Measurements from ENCODE around the gene SERPINB2.

Gene SERPINB2

DNA sequence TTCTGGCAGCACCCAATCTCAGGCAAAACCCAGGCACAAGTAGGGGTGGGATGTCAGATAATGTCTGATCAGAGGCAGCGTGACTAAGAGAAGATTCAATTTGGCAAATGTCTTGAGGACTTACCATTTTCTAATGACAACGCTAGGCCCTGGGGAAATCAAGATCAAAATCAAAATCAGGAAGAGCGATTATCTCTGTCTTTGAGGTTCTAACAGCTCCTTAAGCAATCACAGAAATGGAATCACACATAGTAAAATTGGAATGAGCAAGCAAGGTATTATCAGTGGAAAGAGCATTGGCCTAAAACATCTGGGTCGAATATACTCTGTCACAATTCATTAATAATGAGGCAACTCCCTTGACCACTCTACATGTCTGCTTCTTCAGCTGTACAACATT is 8.6 kb upstream of the SERPINB2 start:
- no peak overlapping the region for H4K12ac ChIP-seq (ENCODE audit: low read depth, low read length)
- no peaks in the 10 kb centered on the region for H3K4me1 ChIP-seq (ENCODE audit: control insufficient read depth in 1 of 2, insufficient read depth in 2 of 2, low read length in 2 of 2)
- no CpG with 5 or more reads among the region's 4 CpGs for WGBS (ENCODE audit: extremely low coverage, insufficient coverage, insufficient read length)

DNA sequence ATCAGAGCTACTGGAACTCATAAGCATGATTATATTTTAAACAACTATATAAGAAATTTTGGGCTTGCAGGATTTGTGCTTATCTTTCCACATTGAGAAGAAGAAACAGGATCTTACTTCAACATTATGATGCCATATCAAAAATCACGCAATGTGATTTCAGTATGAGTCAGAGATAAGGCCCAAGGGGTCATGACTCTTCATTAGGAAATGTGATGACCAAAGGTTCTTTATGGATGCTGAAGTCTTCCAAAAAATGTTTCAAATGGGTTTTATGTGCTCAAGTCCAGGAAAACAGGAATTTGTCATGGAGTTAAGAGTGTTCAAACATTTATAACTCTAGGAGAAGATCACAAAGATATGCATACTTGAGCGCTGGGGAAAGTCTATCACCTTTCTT is 7.8 kb upstream of the SERPINB2 start:
- WGBS (ENCODE audit: extremely low coverage, insufficient coverage, insufficient read length): no CpG with 5 or more reads among the region's 2 CpGs
- DNase-seq: peak; percentile 45 to 88
- no peak overlapping the region for H4K8ac ChIP-seq (ENCODE audit: low read depth, low read length)
- H3K9me3 ChIP-seq (ENCODE audit: insufficient read depth, low read depth, low read length): no peaks in the 10 kb centered on the region
- H3K79me1 ChIP-seq (ENCODE audit: low read length): no peaks in the 10 kb centered on the region
- H3K23ac ChIP-seq (ENCODE audit: low read length): no peak overlapping the region
- no peaks in the 10 kb centered on the region for H3K36me3 ChIP-seq (ENCODE audit: control insufficient read depth in 1 of 2, insufficient read depth in 2 of 2, low read length in 2 of 2)
- no peak overlapping the region for H3K14ac ChIP-seq (ENCODE audit: low read length)
- H3K4me2 ChIP-seq (ENCODE audit: low read length): no peak overlapping the region
- H3K27ac ChIP-seq (ENCODE audit: low read depth, low read length): no peak overlapping the region
- H2AFZ ChIP-seq (ENCODE audit: insufficient read depth, low read length, poor library complexity): no peak overlapping the region
- no peak overlapping the region for H3K9ac ChIP-seq (ENCODE audit: low read length)
- no peaks in the 10 kb centered on the region for H3K4me1 ChIP-seq (ENCODE audit: control insufficient read depth in 1 of 2, insufficient read depth in 2 of 2, low read length in 2 of 2)
- no peak overlapping the region for H2BK120ac ChIP-seq (ENCODE audit: insufficient read depth, low read length, poor library complexity)
- no peak overlapping the region for H3K4ac ChIP-seq (ENCODE audit: low read depth, low read length)
- H3K18ac ChIP-seq (ENCODE audit: low read length): no peak overlapping the region
- no peak overlapping the region for H2BK5ac ChIP-seq (ENCODE audit: low read depth, low read length, poor library complexity)
- no peaks in the 10 kb centered on the region for H3K27me3 ChIP-seq (ENCODE audit: insufficient read depth, low read length)
- no peak overlapping the region for H3K4me3 ChIP-seq (ENCODE audit: low read depth, low read length)
- H2BK12ac ChIP-seq (ENCODE audit: low read length): no peak overlapping the region
- H4K12ac ChIP-seq (ENCODE audit: low read depth, low read length): no peak overlapping the region
- H2AK5ac ChIP-seq (ENCODE audit: low read length): no peak overlapping the region
- no peaks in the 10 kb centered on the region for H3K79me2 ChIP-seq (ENCODE audit: control insufficient read depth, insufficient read depth, low read length, poor library complexity)
- H4K91ac ChIP-seq (ENCODE audit: low read depth, low read length): no peak overlapping the region

More for the DNA sequence above, 8.6 kb upstream of the SERPINB2 start:
- DNase-seq: peak; percentile 18 to 85
- no peak overlapping the region for H3K4ac ChIP-seq (ENCODE audit: low read depth, low read length)
- no peak overlapping the region for H3K27ac ChIP-seq (ENCODE audit: low read depth, low read length)
- H2BK120ac ChIP-seq (ENCODE audit: insufficient read depth, low read length, poor library complexity): no peak overlapping the region
- H3K23ac ChIP-seq (ENCODE audit: low read length): no peak overlapping the region
- no peak overlapping the region for H3K18ac ChIP-seq (ENCODE audit: low read length)
- H3K27me3 ChIP-seq (ENCODE audit: insufficient read depth, low read length): no peaks in the 10 kb centered on the region
- no peaks in the 10 kb centered on the region for H3K36me3 ChIP-seq (ENCODE audit: control insufficient read depth in 1 of 2, insufficient read depth in 2 of 2, low read length in 2 of 2)
- no peak overlapping the region for H2BK12ac ChIP-seq (ENCODE audit: low read length)
- no peaks in the 10 kb centered on the region for H3K9me3 ChIP-seq (ENCODE audit: insufficient read depth, low read depth, low read length)
- H3K14ac ChIP-seq (ENCODE audit: low read length): no peak overlapping the region
- no peak overlapping the region for H4K8ac ChIP-seq (ENCODE audit: low read depth, low read length)
- no peak overlapping the region for H4K91ac ChIP-seq (ENCODE audit: low read depth, low read length)
- no peaks in the 10 kb centered on the region for H3K79me2 ChIP-seq (ENCODE audit: control insufficient read depth, insufficient read depth, low read length, poor library complexity)
- no peak overlapping the region for H2AFZ ChIP-seq (ENCODE audit: insufficient read depth, low read length, poor library complexity)
- H3K79me1 ChIP-seq (ENCODE audit: low read length): no peaks in the 10 kb centered on the region
- no peak overlapping the region for H3K4me3 ChIP-seq (ENCODE audit: low read depth, low read length)
- H3K4me2 ChIP-seq (ENCODE audit: low read length): no peak overlapping the region
- H2AK5ac ChIP-seq (ENCODE audit: low read length): no peak overlapping the region
- peak overlapping the region; percentile 69 for H3K9ac ChIP-seq (ENCODE audit: low read length)
- H2BK5ac ChIP-seq (ENCODE audit: low read depth, low read length, poor library complexity): no peak overlapping the region

DNA sequence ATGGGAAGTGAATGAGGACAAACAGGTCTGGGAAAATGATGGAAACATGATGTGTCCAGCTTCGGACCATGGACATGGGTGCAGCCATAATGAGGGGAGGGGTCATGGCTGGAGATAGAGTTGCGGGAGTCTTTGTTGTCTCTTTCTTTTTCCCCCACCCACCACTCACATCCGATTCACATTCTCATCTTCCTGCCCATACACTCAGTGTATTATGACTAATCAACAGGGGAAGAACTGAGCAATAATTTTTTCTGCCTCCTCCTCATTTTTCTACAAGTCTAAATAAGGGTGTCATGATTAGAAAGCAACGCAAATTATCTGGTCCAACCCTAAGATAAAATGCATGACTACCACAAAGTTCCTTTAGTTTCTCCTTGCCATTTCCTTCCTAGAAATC is 5.7 kb upstream of the SERPINB2 start:
- Histone ChIP-seq H3K4me2 (ENCODE audit: low read length) (no peak overlapping the region), H4K8ac (ENCODE audit: low read depth, low read length) (no peak overlapping the region), H3K23ac (ENCODE audit: low read length) (no peak overlapping the region), H3K9me3 (ENCODE audit: insufficient read depth, low read depth, low read length) (no peaks in the 10 kb centered on the region), H2AK5ac (ENCODE audit: low read length) (no peak overlapping the region), H3K18ac (ENCODE audit: low read length) (no peak overlapping the region), H3K27me3 (ENCODE audit: insufficient read depth, low read length) (no peaks in the 10 kb centered on the region), H3K4me1 (ENCODE audit: control insufficient read depth in 1 of 2, insufficient read depth in 2 of 2, low read length in 2 of 2) (no peaks in the 10 kb centered on the region), H3K36me3 (ENCODE audit: control insufficient read depth in 1 of 2, insufficient read depth in 2 of 2, low read length in 2 of 2) (no peaks in the 10 kb centered on the region), H3K9ac (ENCODE audit: low read length) (no peak overlapping the region), H3K79me1 (ENCODE audit: low read length) (no peaks in the 10 kb centered on the region), H2AFZ (ENCODE audit: insufficient read depth, low read length, poor library complexity) (no peak overlapping the region), H4K12ac (ENCODE audit: low read depth, low read length) (no peak overlapping the region), H3K4me3 (ENCODE audit: low read depth, low read length) (no peak overlapping the region), H4K91ac (ENCODE audit: low read depth, low read length) (no peak overlapping the region), H2BK5ac (ENCODE audit: low read depth, low read length, poor library complexity) (no peak overlapping the region), H3K79me2 (ENCODE audit: control insufficient read depth, insufficient read depth, low read length, poor library complexity) (no peaks in the 10 kb centered on the region), H2BK12ac (ENCODE audit: low read length) (no peak overlapping the region), H3K14ac (ENCODE audit: low read length) (no peak overlapping the region), H3K4ac (ENCODE audit: low read depth, low read length) (no peak overlapping the region), H3K27ac (ENCODE audit: low read depth, low read length) (no peak overlapping the region), H2BK120ac (ENCODE audit: insufficient read depth, low read length, poor library complexity) (no peak overlapping the region)
- DNase-seq: peak; percentile 29 to 88
- WGBS (ENCODE audit: extremely low coverage, insufficient coverage, insufficient read length): no CpG with 5 or more reads among the region's 4 CpGs

DNA sequence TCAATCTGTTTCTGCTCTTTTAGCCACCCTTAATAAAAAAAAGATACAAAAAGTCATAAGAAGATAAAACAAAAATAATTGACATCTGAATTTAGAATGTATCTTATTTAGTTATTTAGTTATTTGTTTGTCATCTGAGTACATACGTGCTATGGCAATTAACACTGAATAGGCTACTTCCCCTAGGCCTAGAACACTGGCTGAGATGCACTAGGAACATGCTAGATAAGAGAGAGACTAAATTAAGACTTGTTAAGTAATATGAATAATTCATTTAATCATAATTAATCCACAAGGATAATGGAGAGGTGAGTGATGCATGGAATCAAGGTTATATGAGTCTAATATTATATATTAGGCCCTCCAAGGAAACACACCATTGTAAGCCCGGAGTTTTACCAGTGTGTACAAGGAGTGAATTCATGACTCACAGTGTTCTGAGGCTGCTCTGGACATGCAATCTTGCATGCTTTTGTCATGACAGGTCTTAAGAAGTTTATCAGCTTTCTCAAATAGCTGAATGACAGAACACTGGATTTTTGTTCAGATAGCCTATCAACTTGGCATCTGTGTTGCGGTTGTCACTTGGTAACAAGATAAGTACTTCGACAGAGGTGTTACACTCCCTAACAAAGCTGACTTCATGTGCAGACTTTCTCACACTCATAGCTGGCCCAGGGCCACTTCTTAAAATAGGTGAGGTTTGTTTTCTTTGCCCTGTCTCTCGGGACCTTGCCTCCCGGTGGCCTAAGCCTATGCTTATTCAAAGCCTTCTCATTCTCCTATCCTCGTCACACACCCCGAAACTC is 5.0 kb upstream of the SERPINB2 start:
- Histone ChIP-seq H3K4me3 (ENCODE audit: low read depth, low read length) (no peak overlapping the region), H4K91ac (ENCODE audit: low read depth, low read length) (no peak overlapping the region), H2AK5ac (ENCODE audit: low read length) (no peak overlapping the region), H3K4ac (ENCODE audit: low read depth, low read length) (no peak overlapping the region), H3K9ac (ENCODE audit: low read length) (no peak overlapping the region), H3K79me1 (ENCODE audit: low read length) (no peaks in the 10 kb centered on the region), H2AFZ (ENCODE audit: insufficient read depth, low read length, poor library complexity) (no peak overlapping the region), H3K18ac (ENCODE audit: low read length) (no peak overlapping the region), H3K4me2 (ENCODE audit: low read length) (no peak overlapping the region), H3K23ac (ENCODE audit: low read length) (no peak overlapping the region), H3K79me2 (ENCODE audit: control insufficient read depth, insufficient read depth, low read length, poor library complexity) (no peaks in the 10 kb centered on the region), H2BK120ac (ENCODE audit: insufficient read depth, low read length, poor library complexity) (no peak overlapping the region), H2BK12ac (ENCODE audit: low read length) (no peak overlapping the region), H3K14ac (ENCODE audit: low read length) (no peak overlapping the region), H3K9me3 (ENCODE audit: insufficient read depth, low read depth, low read length) (no peaks in the 10 kb centered on the region), H3K4me1 (ENCODE audit: control insufficient read depth in 1 of 2, insufficient read depth in 2 of 2, low read length in 2 of 2) (no peaks in the 10 kb centered on the region), H4K12ac (ENCODE audit: low read depth, low read length) (no peak overlapping the region), H4K8ac (ENCODE audit: low read depth, low read length) (no peak overlapping the region), H3K36me3 (ENCODE audit: control insufficient read depth in 1 of 2, insufficient read depth in 2 of 2, low read length in 2 of 2) (no peaks in the 10 kb centered on the region), H3K27me3 (ENCODE audit: insufficient read depth, low read length) (no peaks in the 10 kb centered on the region), H3K27ac (ENCODE audit: low read depth, low read length) (no peak overlapping the region), H2BK5ac (ENCODE audit: low read depth, low read length, poor library complexity) (no peak overlapping the region)
- WGBS (ENCODE audit: extremely low coverage, insufficient coverage, insufficient read length): 100% methylated on average over 2 of the region's 8 CpGs
- peak; percentile 98 to 99 for DNase-seq

All from trophoblast cell (in vitro differentiated cells and primary cell).